NCI-H2107 (cell line): ENCODE measurements around the gene PSG11.
"Not testable (repeated sequence)": the region's sequence is repeated elsewhere in the genome, so short reads cannot be mapped to it uniquely, and the experiment has no call there.

ENCODE experiments used
- DNase-seq: peaks from one replicate; lab custom pipeline; 2025; lab: John Stamatoyannopoulos, UW

Gene PSG11

GRCh38 chr19:43026369-43026768 is at the start of gene PSG11:
Gene PSG11 (minus strand): TSS chr19:43026469. CDS start chr19:43026372, 97 bp downstream.
- DNase-seq: not testable (repeated sequence)

GRCh38 chr19:43062418-43062817 is 36.1 kb upstream of the PSG11 start:
- DNase-seq: not testable (repeated sequence)

- not testable (repeated sequence) for DNase-seq
Observed at GRCh38 chr19:43061326-43061725, 35.1 kb upstream of the PSG11 start.

GRCh38 chr19:43060254-43060653 is 34.0 kb upstream of the PSG11 start:
- not testable (repeated sequence) for DNase-seq

GRCh38 chr19:43059482-43059881 is 33.2 kb upstream of the PSG11 start:
- not testable (repeated sequence) for DNase-seq

GRCh38 chr19:43058440-43058839 is 32.2 kb upstream of the PSG11 start:
- DNase-seq: not testable (repeated sequence)

- not testable (repeated sequence) for DNase-seq
Observed at GRCh38 chr19:43047966-43048365, 21.7 kb upstream of the PSG11 start.

- DNase-seq: not testable (repeated sequence)
Observed at GRCh38 chr19:43046578-43046977, 20.3 kb upstream of the PSG11 start.

GRCh38 chr19:43043492-43044180 is 17.4 kb upstream of the PSG11 start:
- DNase-seq: not testable (repeated sequence)

GRCh38 chr19:43031645-43032044 is 5.4 kb upstream of the PSG11 start:
- not testable (repeated sequence) for DNase-seq

- no peak for DNase-seq
Observed at GRCh38 chr19:43028866-43029265, 2.6 kb upstream of the PSG11 start.

- DNase-seq: not testable (repeated sequence)
Observed at GRCh38 chr19:43027985-43028384, 1.7 kb upstream of the PSG11 start.

GRCh38 chr19:43027061-43027460 is 792 bp upstream of the PSG11 start:
- DNase-seq: not testable (repeated sequence)

GRCh38 chr19:43022098-43022497 is 4.2 kb downstream of the PSG11 start:
- DNase-seq: not testable (repeated sequence)

- not testable (repeated sequence) for DNase-seq
Observed at GRCh38 chr19:43021629-43022028, 4.6 kb downstream of the PSG11 start.

GRCh38 chr19:43019588-43019987 is 6.7 kb downstream of the PSG11 start:
- DNase-seq: not testable (repeated sequence)

- not testable (repeated sequence) for DNase-seq
Observed at GRCh38 chr19:43005841-43006240, 20.4 kb downstream of the PSG11 start.

- not testable (repeated sequence) for DNase-seq
Observed at GRCh38 chr19:43004846-43005245, 21.4 kb downstream of the PSG11 start.

GRCh38 chr19:43003634-43004033 is 22.6 kb downstream of the PSG11 start:
- DNase-seq: not testable (repeated sequence)

GRCh38 chr19:43002948-43003347 is 23.3 kb downstream of the PSG11 start:
- DNase-seq: not testable (repeated sequence)

GRCh38 chr19:42996161-42996560 is 30.1 kb downstream of the PSG11 start:
- not testable (repeated sequence) for DNase-seq

- DNase-seq: not testable (repeated sequence)
Observed at GRCh38 chr19:42992029-42992604, 34.2 kb downstream of the PSG11 start.

GRCh38 chr19:42989851-42990250 is 36.4 kb downstream of the PSG11 start:
- DNase-seq: no peak
